GM18907 (cell line): ENCODE measurements around the gene DYNLT4.
A peak's percentile ranks its signal among the peaks of the same experiment; 100 is the strongest.
"Not testable (repeated sequence)": the region's sequence is repeated elsewhere in the genome, so short reads cannot be mapped to it uniquely, and the experiment has no call there.

Experiments used
- ATAC-seq: cut with Tn5 transposase; IDR thresholded peaks from one replicate; pipeline ENCODE4 v1.9.1; 2021; ENCODE audit warnings: mild to moderate bottlenecking, moderate library complexity; ENCODE audit not compliant: unreplicated experiment

Gene DYNLT4

GRCh38 chr1:44828841-44829440 is 21.8 kb upstream of the DYNLT4 start:
- ATAC-seq: no peak

GRCh38 chr1:44828003-44828651 is 21.0 kb upstream of the DYNLT4 start:
- ATAC-seq: no peak

GRCh38 chr1:44827197-44828002 is 20.2 kb upstream of the DYNLT4 start:
- no peak for ATAC-seq

- no peak for ATAC-seq
These were observed 19.4 kb upstream of the DYNLT4 start for GRCh38 chr1:44826375-44827196.

GRCh38 chr1:44824392-44824791 is 17.2 kb upstream of the DYNLT4 start:
- ATAC-seq: not testable (repeated sequence)

- no peak for ATAC-seq
These were observed 15.9 kb upstream of the DYNLT4 start for GRCh38 chr1:44822981-44823451.

GRCh38 chr1:44822131-44822701 is 15.1 kb upstream of the DYNLT4 start:
- no peak for ATAC-seq

- no peak for ATAC-seq
These were observed 14.1 kb upstream of the DYNLT4 start for GRCh38 chr1:44821240-44821715.

- no peak for ATAC-seq
These were observed 13.4 kb upstream of the DYNLT4 start for GRCh38 chr1:44820328-44821239.

GRCh38 chr1:44819608-44820327 is 12.6 kb upstream of the DYNLT4 start:
- peak; percentile 77 for ATAC-seq

- ATAC-seq: no peak
These were observed 12.1 kb upstream of the DYNLT4 start for GRCh38 chr1:44819196-44819607.

- no peak for ATAC-seq
These were observed 10.8 kb upstream of the DYNLT4 start for GRCh38 chr1:44817771-44818495.

GRCh38 chr1:44817307-44817706 is 10.2 kb upstream of the DYNLT4 start:
- no peak for ATAC-seq

- not testable (repeated sequence) for ATAC-seq
These were observed 8.8 kb upstream of the DYNLT4 start for GRCh38 chr1:44815926-44816325.

GRCh38 chr1:44812822-44813543 is 5.8 kb upstream of the DYNLT4 start:
- no peak for ATAC-seq

GRCh38 chr1:44811234-44811633 is 4.1 kb upstream of the DYNLT4 start:
- no peak for ATAC-seq

- not testable (repeated sequence) for ATAC-seq
These were observed 3.6 kb upstream of the DYNLT4 start for GRCh38 chr1:44810762-44811105.
